CD14-positive monocyte (primary cell): ENCODE results near the gene ABTB2. TPM values are rescaled to one million over a fixed set of nuclear protein-coding genes. Genes with fewer than 3 reads are reported as not detected.

ENCODE experiments used
- DNase-seq, 3 donors: peaks; one replicate each; pipeline ENCODE4 v3.0.0-alpha.2; 2011 to 2022
- H2AFZ ChIP-seq: 2 replicates; pipeline ENCODE4 v1.6.0; 2012; ENCODE audit warnings: mild to moderate bottlenecking, low read depth, low read length, inconsistent platforms; ENCODE audit not compliant: insufficient read depth, poor library complexity, severe bottlenecking
- H3K27ac ChIP-seq, 2 donors: 1 replicate in 1 of 2; 2 replicates in 1 of 2; pipeline ENCODE4 v1.5.1; 2012 to 2013; ENCODE audit warnings: low read length in 2 of 2, control low read depth in 1 of 2, inconsistent platforms in 1 of 2, low read depth in 1 of 2, mild to moderate bottlenecking in 1 of 2
- H3K27me3 ChIP-seq, 2 donors: one replicate each; pipeline versions ENCODE4 v1.6.0 to v1.6.1; 2011 to 2013; ENCODE audit warnings: low read length in 2 of 2; ENCODE audit not compliant: control insufficient read depth in 2 of 2, insufficient read depth in 2 of 2
- H3K36me3 ChIP-seq, 2 donors: replicated peaks in 1 of 2; 1 replicate in 1 of 2; 2 replicates in 1 of 2; pipeline versions ENCODE4 v1.5.1 to v1.6.1; 2012 to 2013; ENCODE audit warnings: low read length in 2 of 2, control low read depth in 1 of 2, inconsistent platforms in 1 of 2, mild to moderate bottlenecking in 1 of 2; ENCODE audit not compliant: insufficient read depth in 2 of 2, control insufficient read depth in 1 of 2
- H3K4me1 ChIP-seq, 2 donors: 1 replicate in 1 of 2; 2 replicates in 1 of 2; pipeline versions ENCODE4 v1.5.1 to v1.6.1; 2012 to 2013; ENCODE audit warnings: low read length in 2 of 2, control low read depth in 1 of 2, inconsistent platforms in 1 of 2, mild to moderate bottlenecking in 1 of 2, moderate library complexity in 1 of 2; ENCODE audit not compliant: insufficient read depth in 2 of 2, control insufficient read depth in 1 of 2
- H3K4me2 ChIP-seq: replicated peaks from 2 replicates; pipeline ENCODE3; 2012; ENCODE audit warnings: low read length, moderate library complexity, mild to moderate bottlenecking; ENCODE audit not compliant: poor library complexity, severe bottlenecking; ENCODE audit errors: extremely low read depth
- H3K4me3 ChIP-seq, 3 experiments: fragments of 200-600 bp in 1 of 3; sonication (generic) in 1 of 3; replicated peaks in 1 of 3; 1 replicate in 2 of 3; 2 replicates in 1 of 3; pipeline ENCODE4 v1.5.1; 2011 to 2013; ENCODE audit warnings: low read length in 3 of 3, mild to moderate bottlenecking in 3 of 3, control low read depth in 2 of 3, low read depth in 2 of 3, inconsistent platforms in 1 of 3, moderate library complexity in 1 of 3
- H3K79me2 ChIP-seq: 2 replicates; pipeline ENCODE4 v1.6.0; 2012; ENCODE audit warnings: mild to moderate bottlenecking, control low read depth, inconsistent platforms, low read length, moderate library complexity; ENCODE audit not compliant: insufficient read depth
- H3K9ac ChIP-seq: 2 replicates; pipeline ENCODE4 v1.6.0; 2017; ENCODE audit warnings: low read length, mild to moderate bottlenecking; ENCODE audit not compliant: insufficient read depth, poor library complexity, severe bottlenecking
- H3K9me3 ChIP-seq, 2 donors: replicated peaks in 1 of 2; 1 replicate in 1 of 2; 2 replicates in 1 of 2; pipeline versions ENCODE4 v1.5.1 to v1.6.1; 2012 to 2013; ENCODE audit warnings: low read length in 2 of 2, control low read depth in 1 of 2; ENCODE audit not compliant: control insufficient read depth in 1 of 2, insufficient read depth in 1 of 2
- H4K20me1 ChIP-seq: 2 replicates; pipeline ENCODE4 v1.6.0; 2012; ENCODE audit warnings: mild to moderate bottlenecking, low read length, control low read depth, moderate library complexity; ENCODE audit not compliant: insufficient read depth
- H3K27ac Mint-ChIP-seq, 7 donors: one replicate each; pipeline ENCODE4 v1.8.0; 2020; ENCODE audit warnings: mild to moderate bottlenecking in 7 of 7, mixed read lengths in 7 of 7, moderate library complexity in 6 of 7, inconsistent platforms in 2 of 7
- H3K27me3 Mint-ChIP-seq, 3 donors: one replicate each; pipeline ENCODE4 v1.8.0; 2021 to 2022; ENCODE audit warnings: low read depth in 3 of 3, mild to moderate bottlenecking in 3 of 3, mixed read lengths in 3 of 3, moderate library complexity in 3 of 3, inconsistent platforms in 1 of 3
- H3K36me3 Mint-ChIP-seq, 2 donors: one replicate each; pipeline ENCODE4 v1.8.0; 2020; ENCODE audit warnings: mixed read lengths in 2 of 2, inconsistent platforms in 1 of 2, mild to moderate bottlenecking in 1 of 2
- H3K4me1 Mint-ChIP-seq: one replicate; pipeline ENCODE4 v1.8.0; 2020; ENCODE audit warnings: mild to moderate bottlenecking, mixed read lengths
- H3K4me3 Mint-ChIP-seq, 2 donors: one replicate each; pipeline ENCODE4 v1.8.0; 2020; ENCODE audit warnings: mild to moderate bottlenecking in 2 of 2, mixed read lengths in 2 of 2, moderate library complexity in 1 of 2
- H3K9me3 Mint-ChIP-seq, 7 donors: one replicate each; pipeline ENCODE4 v1.8.0; 2020 to 2022; ENCODE audit warnings: mixed read lengths in 7 of 7, mild to moderate bottlenecking in 6 of 7, moderate library complexity in 6 of 7, inconsistent platforms in 2 of 7
- WGBS: methylation state at CpG from one replicate; pipeline ENCODE4 v1.1.5; 2013; ENCODE audit warnings: missing lambda C conversion rate; ENCODE audit not compliant: insufficient coverage; 5-methylcytosine and 5-hydroxymethylcytosine counted together
- intact Hi-C, 2 donors: fragments of 100-400 bp; cut with micrococcal nuclease; formaldehyde crosslinking; loops; one replicate each; pipeline versions ENCODE4 v1.15.0 to v1.15.1; 2023
- polyA plus RNA-seq, 3 donors: library from polyadenylated mRNA; depleted of rRNA in 1 of 3; unstranded in 2 of 3; stranded (reverse) in 1 of 3; fragments of 300-500 nt in 2 of 3; fragments of >200 nt in 1 of 3; fragmentation: Illumina TruSeq in 2 of 3; gene quantifications; 1 replicate in 2 of 3; 2 replicates in 1 of 3; pipeline ENCODE4 v1.2.3, GENCODE V29; 2012 to 2021
- TF ChIP-seq, protein P1 (sequence below): fragments of 200-600 bp; IDR thresholded peaks from one replicate; pipeline ENCODE4 v1.8.0; 2022; ENCODE audit warnings: antibody characterized with exemption, mild to moderate bottlenecking

Gene ABTB2
- polyA plus RNA-seq, 3 donors: 0.25 to 1.7 (median 0.26) TPM

DNA sequence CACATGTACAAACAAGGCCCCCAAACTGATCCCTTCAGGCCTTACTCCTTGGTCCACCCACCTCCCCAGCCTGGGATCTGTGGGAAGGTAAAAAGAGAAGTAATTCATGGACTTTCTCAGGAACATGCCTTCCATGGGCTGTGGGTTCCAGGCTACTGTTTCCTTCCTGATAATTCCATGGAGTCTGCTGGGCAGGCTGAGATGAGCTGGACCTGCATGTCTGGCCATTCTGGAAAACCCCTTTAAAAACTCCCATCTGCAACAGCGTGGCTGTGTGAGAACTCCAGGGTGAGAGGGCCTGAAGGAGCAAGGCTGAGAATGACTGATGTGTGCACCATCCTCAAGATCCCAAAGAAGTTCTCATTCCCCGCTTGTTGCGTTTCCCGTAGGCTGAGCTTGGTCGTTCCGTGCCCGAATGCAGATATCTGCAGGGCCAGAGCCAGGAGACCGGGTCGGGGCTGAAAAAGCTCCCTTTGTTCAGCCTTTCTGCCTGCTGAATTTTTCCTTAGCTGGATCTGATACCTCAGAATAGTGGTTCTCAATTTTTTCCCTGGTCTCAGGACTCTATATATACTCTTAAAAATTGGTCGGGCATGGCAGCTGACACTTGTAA lies 179.5 kb downstream of the ABTB2 start:
- Histone ChIP-seq H3K9ac (no peak overlapping the region), H3K4me2 (no peak overlapping the region), H3K79me2 (no peaks in the 10 kb centered on the region), H3K4me1 (peaks cover 27 to 29% of the 10 kb centered on the region in 2 donors), H3K9me3 (no peaks in the 10 kb centered on the region), H4K20me1 (no peaks in the 10 kb centered on the region), H2AFZ (no peak overlapping the region), H3K27me3 (no peaks in the 10 kb centered on the region), H3K36me3 (no peaks in the 10 kb centered on the region), H3K27ac (no peak overlapping the region), H3K4me3 (no peak overlapping the region)
- Mint-ChIP-seq H3K4me1 (peaks cover 29% of the 10 kb centered on the region), H3K27me3 (peaks cover 0 to 5% (median 0%) of the 10 kb centered on the region in 3 donors), H3K9me3 (no peaks in the 10 kb centered on the region), H3K27ac (no peak overlapping the region), H3K36me3 (no peaks in the 10 kb centered on the region), H3K4me3 (no peak overlapping the region)
- TF ChIP-seq, protein P1, sequence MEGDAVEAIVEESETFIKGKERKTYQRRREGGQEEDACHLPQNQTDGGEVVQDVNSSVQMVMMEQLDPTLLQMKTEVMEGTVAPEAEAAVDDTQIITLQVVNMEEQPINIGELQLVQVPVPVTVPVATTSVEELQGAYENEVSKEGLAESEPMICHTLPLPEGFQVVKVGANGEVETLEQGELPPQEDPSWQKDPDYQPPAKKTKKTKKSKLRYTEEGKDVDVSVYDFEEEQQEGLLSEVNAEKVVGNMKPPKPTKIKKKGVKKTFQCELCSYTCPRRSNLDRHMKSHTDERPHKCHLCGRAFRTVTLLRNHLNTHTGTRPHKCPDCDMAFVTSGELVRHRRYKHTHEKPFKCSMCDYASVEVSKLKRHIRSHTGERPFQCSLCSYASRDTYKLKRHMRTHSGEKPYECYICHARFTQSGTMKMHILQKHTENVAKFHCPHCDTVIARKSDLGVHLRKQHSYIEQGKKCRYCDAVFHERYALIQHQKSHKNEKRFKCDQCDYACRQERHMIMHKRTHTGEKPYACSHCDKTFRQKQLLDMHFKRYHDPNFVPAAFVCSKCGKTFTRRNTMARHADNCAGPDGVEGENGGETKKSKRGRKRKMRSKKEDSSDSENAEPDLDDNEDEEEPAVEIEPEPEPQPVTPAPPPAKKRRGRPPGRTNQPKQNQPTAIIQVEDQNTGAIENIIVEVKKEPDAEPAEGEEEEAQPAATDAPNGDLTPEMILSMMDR: no peak
- intact Hi-C loops: loop anchor here (10.0 kb wide), 2 partner anchors 286 to 316 kb away; no protein-coding TSS in a partner anchor
- WGBS: 97% methylated on average over 9 of the region's 10 CpGs
- DNase-seq: peak in 1 of 3 donors; percentile 32

DNA sequence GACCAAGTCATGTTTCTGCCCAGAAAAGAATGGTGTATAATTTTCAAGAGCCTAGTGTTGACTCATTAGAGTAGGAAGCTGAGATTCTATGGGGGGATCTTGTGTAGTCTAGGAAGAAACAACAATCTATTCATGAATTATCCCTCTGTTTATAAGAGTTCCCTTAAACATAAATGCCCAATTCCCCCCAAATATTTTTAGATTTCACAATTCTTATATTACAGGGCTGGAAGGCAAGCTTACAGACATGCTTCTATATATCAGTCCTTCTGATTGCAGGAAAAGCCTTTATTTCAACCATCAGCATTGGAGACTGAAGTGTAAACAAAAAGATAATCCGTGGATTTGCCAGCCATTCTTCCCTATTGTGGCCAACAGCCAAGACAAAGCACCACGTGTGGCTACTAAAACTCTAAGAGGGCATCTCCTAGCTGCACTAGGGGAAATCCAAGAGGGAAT lies 181.0 kb downstream of the ABTB2 start:
- intact Hi-C loops: loop anchor here (10.0 kb wide), 2 partner anchors 288 to 318 kb away; no protein-coding TSS in a partner anchor
- H3K9me3 ChIP-seq: no peaks in the 10 kb centered on the region
- no peak overlapping the region for H3K4me3 Mint-ChIP-seq
- no peak overlapping the region for H3K27ac Mint-ChIP-seq
- 100% methylated on average over 2 of the region's 2 CpGs for WGBS
- H3K9me3 Mint-ChIP-seq: no peaks in the 10 kb centered on the region
- no peak overlapping the region for H3K9ac ChIP-seq
- no peaks in the 10 kb centered on the region for H3K27me3 ChIP-seq
- H3K27ac ChIP-seq: no peak overlapping the region
- no peaks in the 10 kb centered on the region for H3K79me2 ChIP-seq
- no peak for DNase-seq
- peaks cover 27% of the 10 kb centered on the region for H3K4me1 Mint-ChIP-seq
- H3K4me1 ChIP-seq: peaks cover 26 to 27% of the 10 kb centered on the region in 2 donors
- H3K36me3 Mint-ChIP-seq: no peaks in the 10 kb centered on the region
- H3K36me3 ChIP-seq: no peaks in the 10 kb centered on the region
- TF ChIP-seq, protein P1: no peak
- H2AFZ ChIP-seq: no peak overlapping the region
- H3K4me3 ChIP-seq: no peak overlapping the region
- H3K27me3 Mint-ChIP-seq: peaks cover 0 to 7% (median 0%) of the 10 kb centered on the region in 3 donors
- no peak overlapping the region for H3K4me2 ChIP-seq
- H4K20me1 ChIP-seq: no peaks in the 10 kb centered on the region
